GM18907 (cell line): ENCODE results near the gene UQCR10.

Experiments used
- ATAC-seq: cut with Tn5 transposase; IDR thresholded peaks from one replicate; pipeline ENCODE4 v1.9.1; 2021; ENCODE audit warnings: mild to moderate bottlenecking, moderate library complexity; ENCODE audit not compliant: unreplicated experiment

Gene UQCR10

GRCh38 chr22:29758068-29758622 lies 9.0 kb upstream of the UQCR10 start:
- no peak for ATAC-seq

- ATAC-seq, result no peak
Measured at GRCh38 chr22:29758959-29759358, 8.2 kb upstream of the UQCR10 start.

GRCh38 chr22:29762263-29762662 lies 4.9 kb upstream of the UQCR10 start:
- no peak for ATAC-seq

- ATAC-seq, result peak; percentile 18
Measured at GRCh38 chr22:29765905-29766631, 1.1 kb upstream of the UQCR10 start.

- peak; percentile 88 for ATAC-seq
Measured at GRCh38 chr22:29766632-29767170, 468 bp upstream of the UQCR10 start, which contains the start of gene ZMAT5. ZMAT5 (minus strand) TSS chr22:29767007; CDS start chr22:29748544, 18,463 bp downstream.

- ATAC-seq, result no peak
Measured at GRCh38 chr22:29768052-29768693, 1.0 kb downstream of the UQCR10 start.

- ATAC-seq, result no peak
Measured at GRCh38 chr22:29769723-29770321, 2.7 kb downstream of the UQCR10 start.

GRCh38 chr22:29772170-29772641 lies 5.0 kb downstream of the UQCR10 start:
- no peak for ATAC-seq

- ATAC-seq, result no peak
Measured at GRCh38 chr22:29773233-29773632, 6.1 kb downstream of the UQCR10 start.

GRCh38 chr22:29780220-29780619 lies 13.1 kb downstream of the UQCR10 start:
- no peak for ATAC-seq

- no peak for ATAC-seq
Measured at GRCh38 chr22:29780748-29781676, 13.8 kb downstream of the UQCR10 start.

GRCh38 chr22:29782061-29782845 lies 15.1 kb downstream of the UQCR10 start:
- no peak for ATAC-seq

GRCh38 chr22:29784451-29785361 lies 17.5 kb downstream of the UQCR10 start:
- no peak for ATAC-seq

GRCh38 chr22:29786031-29786430 lies 18.9 kb downstream of the UQCR10 start:
- no peak for ATAC-seq

GRCh38 chr22:29787371-29787980 lies 20.3 kb downstream of the UQCR10 start:
- ATAC-seq, result no peak

- no peak for ATAC-seq
Measured at GRCh38 chr22:29788339-29789279, 21.4 kb downstream of the UQCR10 start.

GRCh38 chr22:29790061-29790460 lies 22.9 kb downstream of the UQCR10 start:
- no peak for ATAC-seq
